ENCODE data around the gene TPPP2. TPM values are rescaled to one million over a fixed set of nuclear protein-coding genes. Genes with fewer than 3 reads are reported as not detected.

The TPPP2 gene
- total RNA-seq, 1 donor from 2014 or later = 0.84 TPM

- peak overlapping the region; percentile 9 for H3K4me3 Mint-ChIP-seq (ENCODE audit: low read depth)
- peaks cover 9% of the 10 kb centered on the region for H3K27me3 Mint-ChIP-seq
Measured at GRCh38 chr14:21022686-21023085, 7.3 kb upstream of the TPPP2 start.

GRCh38 chr14:21023174-21023573, 6.8 kb upstream of the TPPP2 start:
- H3K9me3 Mint-ChIP-seq (ENCODE audit: low read depth) = no peaks in the 10 kb centered on the region
- peak overlapping the region; percentile 9 for H3K4me3 Mint-ChIP-seq (ENCODE audit: low read depth)
- TF ChIP-seq CTCF (IDR thresholded peaks at IDR 0.05; ENCODE audit: unreplicated experiment) = no peak
- DNase-seq (ENCODE audit: low spot score, unreplicated experiment) = no peak
- peaks cover 9% of the 10 kb centered on the region for H3K27me3 Mint-ChIP-seq
- H3K4me1 Mint-ChIP-seq (ENCODE audit: low read depth) = peaks cover 24% of the 10 kb centered on the region
- H3K36me3 Mint-ChIP-seq (ENCODE audit: insufficient read depth) = peaks cover 3% of the 10 kb centered on the region
- no peak overlapping the region for H3K27ac Mint-ChIP-seq

More at GRCh38 chr14:21022686-21023085, 7.3 kb upstream of the TPPP2 start:
- Mint-ChIP-seq H3K27ac (no peak overlapping the region), H3K36me3 (ENCODE audit: insufficient read depth) (peaks cover 3% of the 10 kb centered on the region), H3K4me1 (ENCODE audit: low read depth) (peaks cover 24% of the 10 kb centered on the region), H3K9me3 (ENCODE audit: low read depth) (no peaks in the 10 kb centered on the region)
- TF ChIP-seq CTCF (IDR thresholded peaks at IDR 0.05; ENCODE audit: unreplicated experiment) = no peak
- no peak for DNase-seq (ENCODE audit: low spot score, unreplicated experiment)

GRCh38 chr14:21023817-21024584, 6.0 kb upstream of the TPPP2 start:
- peaks cover 9% of the 10 kb centered on the region for H3K27me3 Mint-ChIP-seq
- peaks cover 2% of the 10 kb centered on the region for H3K36me3 Mint-ChIP-seq (ENCODE audit: insufficient read depth)
- H3K4me1 Mint-ChIP-seq (ENCODE audit: low read depth) = peaks cover 24% of the 10 kb centered on the region
- H3K4me3 Mint-ChIP-seq (ENCODE audit: low read depth) = peak overlapping the region; percentile 74
- no peaks in the 10 kb centered on the region for H3K9me3 Mint-ChIP-seq (ENCODE audit: low read depth)
- peak overlapping the region; percentile 77 for H3K27ac Mint-ChIP-seq
- TF ChIP-seq CTCF (IDR thresholded peaks at IDR 0.05; ENCODE audit: unreplicated experiment) = no peak
- no peak for DNase-seq (ENCODE audit: low spot score, unreplicated experiment)

- Mint-ChIP-seq H3K4me1 (ENCODE audit: low read depth) (peaks cover 24% of the 10 kb centered on the region), H3K27me3 (peaks cover 9% of the 10 kb centered on the region), H3K4me3 (ENCODE audit: low read depth) (peak within 1 kb of the TSS; percentile 86), H3K9me3 (ENCODE audit: low read depth) (no peaks in the 10 kb centered on the region), H3K36me3 (ENCODE audit: insufficient read depth) (peaks cover 2% of the 10 kb centered on the region), H3K27ac (peak within 1 kb of the TSS; percentile 94)
- peak; percentile 85 for DNase-seq (ENCODE audit: low spot score, unreplicated experiment)
- no peak for TF ChIP-seq CTCF (IDR thresholded peaks at IDR 0.05; ENCODE audit: unreplicated experiment)
Measured at GRCh38 chr14:21024585-21025370, 5.2 kb upstream of the TPPP2 start, which contains the start of gene NDRG2. NDRG2 (minus strand) TSS chr14:21025061; CDS start chr14:21023315, 1,746 bp downstream.

Measured in progenitor cell of endocrine pancreas (in vitro differentiated cells).